ENCODE data around the gene DNAJC10. TPM values are rescaled to one million over a fixed set of nuclear protein-coding genes. Genes with fewer than 3 reads are reported as not detected.

The DNAJC10 gene
- total RNA-seq, 1 experiment from 2014 or later: 160 TPM

GRCh38 chr2:182715121-182715891, 751 bp upstream of the DNAJC10 start:
- DNase-seq: peak in 1 of 2 experiments; percentile 76
- Histone ChIP-seq H3K4me2 (peak overlapping the region; percentile 89), H3K9me2 (ENCODE audit: insufficient read depth) (peaks cover 9% of the 10 kb centered on the region; the same call in 1 of the 2 replicates), H2AFZ (peak overlapping the region; percentile 99), H3K36me3 (ENCODE audit: low read depth) (peaks cover 19% of the 10 kb centered on the region), H3K9me3 (ENCODE audit: insufficient read depth, low read depth) (no peaks in the 10 kb centered on the region), H4K20me1 (ENCODE audit: insufficient read depth) (no peaks in the 10 kb centered on the region), H3F3A (ENCODE audit: insufficient read depth, low read depth) (peaks cover 33% of the 10 kb centered on the region), H3K4me1 (replicated peaks; ENCODE audit: insufficient read depth) (peaks cover 26% of the 10 kb centered on the region), H3K27me3 (ENCODE audit: insufficient read depth, low read depth) (no peaks in the 10 kb centered on the region), H3K27ac (peak overlapping the region; percentile 95), H3K79me2 (ENCODE audit: low read depth) (peaks cover 26% of the 10 kb centered on the region), H3K4me3 (peak overlapping the region; percentile 63)
- no peak for TF ChIP-seq EZH2 (IDR thresholded peaks at IDR 0.05; ENCODE audit: low read depth)
- TF ChIP-seq CTCF (conservative IDR thresholded peaks at IDR 0.05): peak; percentile 32
- CTCF ChIA-PET: interaction anchor here (0.6 to 1.1 kb wide), 3 partner anchors 31 to 1591 kb away, joined by 3 to 4 read pairs (median 3); no protein-coding TSS in a partner anchor
- BruUV-seq (replicated peaks): TSS peak; percentile 97
- POLR2A ChIA-PET (ENCODE audit: unreplicated experiment): interaction anchor here (0.6 to 0.7 kb wide), 5 partner anchors 59 to 710 kb away, joined by 3 to 7 read pairs (median 4); no protein-coding TSS in a partner anchor
- intact Hi-C loops (cut with micrococcal nuclease; ENCODE audit: unreplicated experiment): loop anchor here (1.0 to 5.0 kb wide), 2 partner anchors 48 to 528 kb away; no protein-coding TSS in a partner anchor

GRCh38 chr2:182716650-182716979, 558 bp downstream of the DNAJC10 start:
- POLR2A ChIA-PET (ENCODE audit: unreplicated experiment): no interaction called here
- TF ChIP-seq CTCF (conservative IDR thresholded peaks at IDR 0.05) (no peak), EZH2 (IDR thresholded peaks at IDR 0.05; ENCODE audit: low read depth) (no peak)
- DNase-seq: peak; percentile 50 to 58

GRCh38 chr2:182717416-182717815, 1.4 kb downstream of the DNAJC10 start:
- Histone ChIP-seq H3K36me3 (ENCODE audit: low read depth) (peaks cover 37% of the 10 kb centered on the region), H3K4me1 (replicated peaks; ENCODE audit: insufficient read depth) (peaks cover 26% of the 10 kb centered on the region), H3K9me2 (ENCODE audit: insufficient read depth) (peaks cover 9% of the 10 kb centered on the region; the same call in 1 of the 2 replicates), H3K4me2 (peak overlapping the region; percentile 89), H3K27me3 (ENCODE audit: insufficient read depth, low read depth) (no peaks in the 10 kb centered on the region), H3K27ac (no peak overlapping the region), H3K9me3 (ENCODE audit: insufficient read depth, low read depth) (no peaks in the 10 kb centered on the region), H3F3A (ENCODE audit: insufficient read depth, low read depth) (peaks cover 33% of the 10 kb centered on the region), H4K20me1 (ENCODE audit: insufficient read depth) (no peaks in the 10 kb centered on the region; the same call in 1 of the 2 replicates), H2AFZ (no peak overlapping the region; the same call in 1 of the 2 replicates), H3K4me3 (peak overlapping the region; percentile 63), H3K79me2 (ENCODE audit: low read depth) (peaks cover 30% of the 10 kb centered on the region)
- intact Hi-C loops (cut with micrococcal nuclease; ENCODE audit: unreplicated experiment): loop anchor here (5.0 kb wide), 1 partner anchor 530 kb away; no protein-coding TSS in a partner anchor
- CTCF ChIA-PET: no interaction called here
- TSS peak; percentile 41 for BruUV-seq (replicated peaks)
- no peak for DNase-seq
- POLR2A ChIA-PET (ENCODE audit: unreplicated experiment): interaction anchor here (0.6 kb wide), 1 partner anchor 182 kb away, joined by 3 read pairs; no protein-coding TSS in a partner anchor
- TF ChIP-seq CTCF (conservative IDR thresholded peaks at IDR 0.05) (no peak), EZH2 (IDR thresholded peaks at IDR 0.05; ENCODE audit: low read depth) (no peak)

More at GRCh38 chr2:182716650-182716979, 558 bp downstream of the DNAJC10 start:
- H3K4me1 ChIP-seq (replicated peaks; ENCODE audit: insufficient read depth): peaks cover 26% of the 10 kb centered on the region
- BruUV-seq (replicated peaks): no TSS peak
- no peaks in the 10 kb centered on the region for H3K9me3 ChIP-seq (ENCODE audit: insufficient read depth, low read depth)
- intact Hi-C loops (cut with micrococcal nuclease; ENCODE audit: unreplicated experiment): loop anchor here (5.0 kb wide), 1 partner anchor 529 kb away; no protein-coding TSS in a partner anchor
- peaks cover 30% of the 10 kb centered on the region for H3K79me2 ChIP-seq (ENCODE audit: low read depth)
- no peaks in the 10 kb centered on the region for H3K27me3 ChIP-seq (ENCODE audit: insufficient read depth, low read depth)
- H2AFZ ChIP-seq: peak overlapping the region; percentile 99
- peak overlapping the region; percentile 89 for H3K4me2 ChIP-seq
- peaks cover 33% of the 10 kb centered on the region for H3F3A ChIP-seq (ENCODE audit: insufficient read depth, low read depth)
- peak overlapping the region; percentile 63 for H3K4me3 ChIP-seq
- H3K27ac ChIP-seq: peak overlapping the region; percentile 95
- no peaks in the 10 kb centered on the region; the same call in 1 of the 2 replicates for H4K20me1 ChIP-seq (ENCODE audit: insufficient read depth)
- CTCF ChIA-PET: interaction anchor here (0.6 to 0.9 kb wide), 2 partner anchors 50 to 611 kb away, joined by 3 to 4 read pairs; no protein-coding TSS in a partner anchor
- H3K36me3 ChIP-seq (ENCODE audit: low read depth): peaks cover 31% of the 10 kb centered on the region
- peaks cover 9% of the 10 kb centered on the region; the same call in 1 of the 2 replicates for H3K9me2 ChIP-seq (ENCODE audit: insufficient read depth)
